HG02981 (cell line): ENCODE measurements around the gene SLC25A25.
"Not testable (repeated sequence)": the region's sequence is repeated elsewhere in the genome, so short reads cannot be mapped to it uniquely, and the experiment has no call there.

Source experiments
- ATAC-seq: cut with Tn5 transposase; IDR thresholded peaks from one replicate; pipeline ENCODE4 v1.9.1; 2021; ENCODE audit warnings: mild to moderate bottlenecking, moderate library complexity; ENCODE audit not compliant: unreplicated experiment

The SLC25A25 gene

DNA sequence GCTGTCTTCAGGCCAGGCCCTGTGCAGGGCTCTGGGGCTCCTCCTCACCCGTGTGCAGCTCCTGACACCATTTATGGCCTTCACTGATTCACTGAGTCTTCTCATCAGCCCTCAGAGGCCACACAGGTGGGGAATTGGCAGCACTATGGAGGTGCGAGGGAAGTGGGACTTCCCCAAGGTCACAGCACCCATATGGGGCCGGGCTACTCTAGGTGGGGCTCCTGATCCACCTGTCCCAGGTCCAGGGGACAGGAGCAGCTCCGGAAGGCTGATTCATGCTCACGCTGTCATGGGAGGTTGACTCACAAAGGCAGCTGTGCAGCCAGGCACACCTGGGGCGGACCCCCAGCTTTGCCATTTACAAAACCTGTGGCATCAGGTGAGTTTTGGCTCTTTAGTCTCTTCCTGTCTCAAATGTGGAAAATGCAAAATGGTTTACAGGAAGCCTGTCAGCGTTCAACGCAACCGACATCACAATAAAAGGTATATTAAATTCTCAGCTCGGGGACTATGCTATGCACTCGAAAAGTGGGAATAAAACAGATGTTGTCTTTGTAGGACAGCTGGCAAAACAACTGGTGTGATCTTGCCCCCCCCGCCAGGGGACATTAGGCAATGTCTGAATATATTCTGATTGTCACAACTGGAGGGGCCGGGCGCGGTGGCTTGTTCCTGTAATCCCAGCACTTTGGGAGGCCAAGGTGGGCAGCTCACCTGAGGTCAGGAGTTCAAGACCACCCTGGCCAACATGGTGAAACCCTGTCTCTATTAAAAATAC lies 15.9 kb upstream of the SLC25A25 start:
- ATAC-seq: no peak

GRCh38 chr9:128053560-128053959 lies 14.5 kb upstream of the SLC25A25 start:
- no peak for ATAC-seq

GRCh38 chr9:128054087-128054486 lies 13.9 kb upstream of the SLC25A25 start:
- ATAC-seq: no peak

DNA sequence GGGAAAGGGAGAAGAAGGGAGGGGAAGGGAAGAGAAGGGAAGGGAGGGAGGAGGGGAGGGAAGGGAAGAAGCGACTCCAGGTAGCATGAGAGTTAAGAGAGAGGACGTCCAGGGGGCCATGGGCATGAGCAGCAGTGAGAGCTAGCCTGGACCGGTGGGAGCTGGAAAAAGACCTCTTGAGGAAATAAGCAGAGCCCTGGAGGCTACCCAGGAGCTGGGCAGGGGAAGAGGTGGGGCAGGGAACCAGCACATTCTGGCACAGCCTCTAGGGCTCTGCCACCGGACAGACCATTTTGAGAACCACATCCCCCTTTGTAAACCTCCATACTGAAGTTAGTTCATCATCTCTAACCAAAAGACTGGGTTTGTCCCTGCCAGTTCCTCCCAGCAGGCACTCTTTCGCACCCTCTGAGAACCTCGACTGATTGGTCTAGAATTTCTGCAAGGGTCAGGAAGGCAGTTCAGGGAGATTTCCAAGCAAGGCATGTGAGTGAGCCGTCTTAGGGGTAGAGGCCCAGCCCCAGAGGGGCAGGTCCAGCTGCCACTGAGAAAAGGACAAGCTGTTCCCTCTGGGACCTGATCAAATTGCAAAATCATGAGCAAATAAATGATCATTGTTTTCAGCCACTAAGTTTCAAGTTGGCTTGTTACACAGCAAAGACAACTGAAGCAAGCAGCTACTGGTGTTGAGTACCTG lies 12.5 kb upstream of the SLC25A25 start:
- no peak for ATAC-seq

DNA sequence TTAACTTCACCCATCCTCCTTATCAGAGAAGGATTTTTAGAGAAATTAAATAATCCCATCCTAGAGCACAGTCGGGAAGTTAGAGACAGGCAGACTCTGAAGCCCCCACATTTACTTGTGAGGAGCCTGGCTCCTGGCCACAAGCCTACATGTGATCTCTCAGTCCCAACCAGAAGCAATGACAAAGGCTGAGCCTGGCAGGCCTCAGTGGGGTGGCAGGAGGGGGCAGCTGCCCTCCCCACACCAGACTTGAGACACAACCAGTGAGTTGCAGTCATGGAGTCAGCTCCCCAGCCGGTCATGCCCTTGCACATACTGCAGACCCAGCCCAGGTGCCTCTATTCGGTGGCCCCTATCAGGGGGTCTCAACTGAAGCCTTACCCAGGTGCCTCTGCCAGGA lies 11.9 kb upstream of the SLC25A25 start:
- no peak for ATAC-seq

DNA sequence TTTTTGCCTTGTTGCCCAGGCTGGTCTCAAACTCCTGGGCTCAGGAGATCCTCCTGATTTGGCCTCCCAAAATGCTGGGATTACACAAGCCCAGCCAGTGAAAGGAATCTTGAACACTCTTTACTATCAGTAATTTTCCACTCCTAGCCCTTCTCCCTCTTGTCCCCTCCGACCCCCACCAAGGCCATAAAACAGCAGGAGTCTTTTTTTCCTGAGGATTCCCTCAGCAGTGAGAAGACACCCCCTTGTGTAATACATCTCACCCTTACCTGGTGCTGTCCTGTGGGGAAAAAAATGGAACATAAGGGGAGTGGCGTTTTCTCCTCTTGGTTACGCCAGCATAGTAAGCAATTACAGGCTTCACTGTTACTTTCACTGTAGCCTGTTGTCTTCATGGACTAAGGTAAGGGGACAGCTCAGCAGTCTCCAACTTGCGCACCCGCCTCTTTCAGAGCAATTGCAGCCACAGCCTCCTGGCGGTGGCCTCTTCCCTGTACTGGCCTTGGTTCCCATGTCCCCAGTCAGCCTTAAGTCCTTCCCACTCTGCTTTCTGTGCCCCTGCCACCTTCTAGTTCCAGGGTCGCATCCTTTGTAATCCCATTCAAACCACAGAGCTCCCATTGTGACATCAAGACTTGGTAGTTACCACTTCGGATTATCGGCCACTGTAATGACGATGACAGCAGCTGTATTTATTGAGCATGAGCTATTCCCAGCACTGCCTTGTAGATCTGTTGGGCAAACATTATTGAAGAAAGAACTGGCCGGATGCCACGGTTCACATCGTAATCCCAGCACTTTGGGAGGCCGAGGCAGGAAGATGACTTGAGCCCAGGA lies 10.9 kb upstream of the SLC25A25 start:
- ATAC-seq: no peak

DNA sequence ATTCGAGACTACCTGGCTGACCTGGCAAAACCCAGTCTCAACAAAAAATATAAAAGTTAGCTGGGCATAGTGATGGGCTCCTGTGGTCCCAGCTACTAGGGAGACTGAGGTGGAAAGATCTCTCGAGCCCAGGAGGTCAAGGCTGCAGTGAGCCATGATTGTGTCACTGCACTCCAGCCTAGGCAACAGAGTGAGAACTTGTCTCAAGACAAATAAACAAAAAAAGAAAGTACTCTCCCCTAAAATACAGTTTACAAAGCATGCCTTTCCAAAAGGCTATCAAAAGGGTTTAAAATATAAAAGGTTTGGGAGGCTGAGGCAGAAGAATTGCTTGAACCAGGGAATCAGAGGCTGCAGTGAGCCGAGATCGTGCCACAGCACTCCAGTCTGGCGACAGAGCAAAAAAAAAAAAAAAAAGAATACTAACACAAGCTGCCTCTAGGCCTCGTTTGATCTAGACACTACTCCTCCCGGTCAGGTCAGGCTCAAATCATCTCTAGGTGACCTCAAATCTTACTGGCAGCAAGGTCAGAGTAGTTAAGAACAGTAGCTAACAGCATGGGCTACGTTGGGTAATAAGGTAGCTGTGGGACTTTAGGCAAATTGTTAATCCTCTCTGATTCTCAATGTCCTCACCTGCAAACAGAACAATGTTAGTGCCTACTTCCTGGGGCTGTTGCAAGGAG lies 10.2 kb upstream of the SLC25A25 start:
- ATAC-seq: no peak

DNA sequence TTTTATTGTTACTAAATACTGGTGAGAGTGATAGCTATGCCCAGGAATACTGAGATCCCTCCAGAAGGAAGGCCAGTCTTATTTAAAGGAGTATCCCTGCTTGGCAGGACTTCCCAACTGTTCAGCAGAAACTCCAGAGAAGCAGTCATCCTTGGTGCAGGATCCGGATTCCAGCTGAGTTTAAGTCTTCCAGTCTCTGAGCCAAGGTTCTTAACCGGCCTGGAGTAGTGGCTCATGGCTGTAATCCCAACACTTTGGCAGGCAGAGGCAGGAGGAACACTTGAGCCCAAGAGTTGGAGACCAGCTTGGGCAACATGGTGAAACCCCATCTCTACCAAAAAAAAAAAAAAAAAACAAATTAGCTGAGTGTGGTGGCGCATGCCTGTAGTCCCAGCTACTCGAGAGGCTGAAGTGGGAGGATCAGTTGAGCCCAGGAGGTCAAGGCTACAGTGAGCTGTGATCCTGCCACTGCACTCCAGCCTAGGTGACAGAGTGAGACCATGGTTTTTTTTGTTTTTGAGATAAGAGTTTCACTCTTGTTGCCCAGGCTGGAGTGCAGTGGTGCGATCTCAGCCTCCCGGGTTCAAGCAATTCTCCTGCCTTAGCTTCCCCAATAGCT lies 8.6 kb upstream of the SLC25A25 start:
- no peak for ATAC-seq

- no peak for ATAC-seq
These were observed 6.6 kb upstream of the SLC25A25 start for GRCh38 chr9:128061275-128061960.

DNA sequence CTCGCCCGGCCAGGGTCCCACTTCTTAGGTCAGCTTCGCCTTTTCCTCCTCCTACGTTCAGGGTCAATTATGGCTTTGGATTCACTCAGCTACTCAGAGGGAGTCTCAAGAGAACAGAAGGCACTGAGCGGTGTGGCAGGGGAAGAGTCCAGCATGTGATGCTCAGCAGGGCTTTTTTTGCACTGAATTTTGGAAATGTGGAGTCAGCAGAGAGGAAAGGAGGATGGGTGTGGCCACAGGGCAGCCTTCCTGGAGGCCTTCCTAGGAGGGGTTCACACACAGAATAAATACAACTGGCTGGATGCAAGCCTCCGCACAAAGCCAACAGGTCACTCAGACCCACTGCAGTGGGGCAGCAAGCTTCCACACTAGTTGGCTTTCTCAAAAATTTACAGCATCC lies 5.8 kb upstream of the SLC25A25 start:
- no peak for ATAC-seq

DNA sequence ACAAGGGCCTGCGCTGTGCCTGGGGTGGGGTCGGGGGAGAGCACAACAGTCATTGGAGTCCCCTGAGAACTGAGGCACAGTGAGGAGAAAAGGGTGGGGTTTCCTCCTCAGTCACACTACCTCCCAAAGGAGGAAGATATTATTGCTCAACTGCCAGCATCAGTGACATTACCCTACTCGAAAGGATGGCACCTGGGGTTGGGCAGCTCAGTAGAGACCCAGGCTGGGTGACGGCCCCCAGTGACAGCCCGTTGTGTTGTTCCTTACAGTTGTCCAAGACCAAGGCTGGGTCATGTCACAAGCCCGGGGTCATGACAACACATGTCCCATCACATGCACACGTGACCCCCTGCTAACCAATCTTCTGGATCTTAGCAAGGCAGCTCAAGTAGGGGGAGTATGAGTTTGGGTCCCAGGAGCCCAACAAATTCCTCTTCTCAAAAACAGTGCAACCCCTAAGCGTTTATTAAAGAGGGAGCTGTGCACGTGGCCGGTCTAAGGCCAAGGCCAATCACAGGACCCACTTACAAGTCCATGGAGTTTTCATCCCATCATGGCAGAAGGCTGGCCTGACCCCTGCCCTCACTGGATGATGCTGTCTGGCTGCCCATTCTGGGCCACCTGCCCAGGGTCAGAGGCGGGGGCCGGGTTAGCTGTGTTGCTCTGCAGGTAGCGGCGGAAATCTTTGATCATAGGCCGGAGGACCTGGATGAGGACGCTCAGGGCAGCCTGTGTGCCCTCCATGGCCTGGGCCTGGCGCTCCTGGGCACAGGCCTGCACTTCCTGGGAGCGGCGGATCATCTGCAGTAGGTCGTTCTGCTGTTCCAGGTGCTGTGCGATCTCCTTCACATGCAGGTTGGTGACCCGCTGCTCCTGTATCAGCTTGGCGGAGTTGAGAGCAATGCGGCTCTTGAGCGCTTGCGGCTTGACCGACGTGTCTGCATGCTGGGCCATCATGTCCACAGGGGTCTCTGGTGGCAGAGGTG lies 4.9 kb upstream of the SLC25A25 start:
- no peak for ATAC-seq

DNA sequence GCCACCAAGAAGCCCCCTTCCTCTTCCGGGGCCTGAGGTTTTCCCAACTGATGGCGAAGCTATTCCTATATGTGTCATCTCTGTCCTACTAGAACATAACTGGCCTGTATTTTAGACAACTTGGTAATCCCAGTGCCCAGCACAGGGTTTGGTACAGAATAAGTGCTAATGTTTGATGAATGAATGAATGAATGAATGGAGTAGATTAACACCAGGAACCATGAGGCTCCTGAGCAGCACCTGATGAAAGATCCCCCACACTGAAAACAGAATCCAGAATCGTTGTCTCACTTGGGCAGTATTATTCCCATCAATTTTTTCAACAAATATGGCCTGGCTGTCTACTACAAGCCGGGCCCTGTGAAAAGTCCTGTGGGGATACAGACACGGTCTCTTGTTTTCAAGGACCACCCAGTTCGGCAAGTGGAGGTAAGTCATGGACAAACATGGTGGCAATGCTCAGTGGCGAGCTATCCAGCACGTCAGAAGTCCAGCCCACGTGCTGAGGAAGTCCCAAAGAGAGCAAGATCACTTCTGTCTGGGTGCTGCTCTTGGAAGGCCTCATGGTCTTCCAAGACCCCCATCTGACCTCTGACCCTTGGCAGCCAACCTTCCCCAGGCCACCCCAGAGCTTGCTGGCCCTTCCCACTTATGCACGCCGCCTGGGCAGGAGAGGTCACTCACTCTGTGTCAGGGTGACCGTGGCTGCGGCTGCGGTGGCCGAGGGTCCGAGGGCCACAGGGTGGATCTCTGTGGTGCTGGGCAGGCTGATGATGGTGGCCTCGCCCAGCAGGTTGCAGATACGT lies 1.9 kb upstream of the SLC25A25 start:
- ATAC-seq: no peak

DNA sequence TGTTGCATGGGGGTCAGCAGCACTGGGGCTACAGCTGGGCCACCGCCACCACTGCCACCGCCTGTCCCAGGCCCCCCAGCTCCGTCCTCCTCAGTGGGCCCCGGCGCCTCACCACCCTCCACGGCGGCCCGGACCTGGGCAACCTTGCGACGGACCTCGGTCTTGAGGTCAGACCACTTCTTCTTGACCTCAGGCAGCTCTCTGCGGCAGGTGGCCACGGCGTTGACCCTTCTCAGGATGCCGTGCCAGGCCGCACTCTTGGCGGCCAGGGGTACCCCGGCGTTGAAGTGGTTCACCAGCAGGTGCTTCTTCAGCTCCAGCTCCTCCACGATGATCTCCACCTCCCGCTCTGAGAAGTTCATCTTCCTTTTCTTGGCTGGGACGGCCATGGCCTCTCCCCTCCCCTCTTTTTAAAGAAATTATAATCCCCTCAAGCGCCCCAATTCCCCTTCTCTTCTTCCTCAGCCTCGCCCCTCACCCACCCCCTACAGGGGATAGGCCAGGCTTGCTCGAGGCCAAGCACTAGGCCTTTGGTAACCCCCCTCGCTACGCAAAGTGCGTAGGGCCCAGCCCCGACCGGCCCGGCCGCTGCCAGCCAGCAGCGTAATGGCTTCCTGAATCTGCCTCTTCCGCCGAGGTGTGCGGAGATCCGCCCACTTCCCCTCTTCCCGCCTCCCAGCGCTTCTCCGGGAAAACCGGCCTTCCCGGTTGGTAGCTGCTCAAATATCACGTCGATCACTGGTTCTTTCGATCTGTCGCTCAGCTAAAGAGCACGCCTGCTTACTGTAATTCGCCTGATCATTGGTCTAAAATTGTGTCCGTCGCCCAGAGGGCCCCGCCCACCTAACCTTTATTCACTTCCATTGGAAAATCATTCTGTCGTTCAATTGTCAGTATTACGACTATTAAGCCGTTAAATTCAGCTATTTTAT lies 1.1 kb upstream of the SLC25A25 start, which contains the start of gene NAIF1:
Gene NAIF1 (minus strand): TSS at position 608 of the 932 bp plus-strand sequence. CDS start 219 bp downstream, at position 389.
- peak; percentile 64 for ATAC-seq

- peak; percentile 1 for ATAC-seq
These were observed 564 bp downstream of the SLC25A25 start for GRCh38 chr9:128068386-128069205.

DNA sequence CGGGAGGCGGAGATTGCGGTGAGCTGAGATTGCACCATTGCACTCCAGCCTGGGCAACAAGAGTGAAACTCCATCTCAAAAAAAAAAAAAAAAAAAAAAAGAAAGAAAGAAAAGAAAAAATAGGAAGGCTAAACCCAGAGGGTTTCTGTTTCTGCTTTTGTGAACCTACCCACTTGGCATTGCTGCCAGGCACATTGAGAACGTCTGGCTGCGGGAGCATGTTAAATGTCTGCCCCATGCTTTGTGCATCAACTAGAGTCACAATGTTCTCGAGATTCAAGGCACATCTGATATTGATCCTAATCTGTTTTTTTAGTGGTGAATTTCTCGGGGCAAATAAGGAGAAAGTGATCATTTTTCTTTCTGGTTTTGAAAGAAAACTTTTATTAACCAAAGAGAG lies 2.8 kb downstream of the SLC25A25 start:
- ATAC-seq: no peak

- ATAC-seq: not testable (repeated sequence)
These were observed 3.4 kb downstream of the SLC25A25 start for GRCh38 chr9:128071475-128071874.
